Lung (tissue), 12 donors: ENCODE measurements around the gene NUBP2. TPM values are rescaled to one million over a fixed set of nuclear protein-coding genes. Genes with fewer than 3 reads are reported as not detected.

Experiments used
- ATAC-seq: fragments of 200-7000 bp; cut with Tn5 transposase; one replicate; pipeline ENCODE4 v1.9.1; 2020; ENCODE audit warnings: moderate number of reproducible peaks; ENCODE audit not compliant: insufficient read depth, low FRiP score
- DNase-seq, 3 donors: peaks; one replicate each; pipeline ENCODE4 v3.0.0-alpha.2; 2013 to 2017
- H3K27ac ChIP-seq, 2 donors: one replicate each; pipeline ENCODE4 v1.5.1; 2013; ENCODE audit warnings: mild to moderate bottlenecking in 2 of 2, moderate library complexity in 2 of 2, control low read depth in 1 of 2, inconsistent platforms in 1 of 2, low read depth in 1 of 2, low read length in 1 of 2
- H3K27me3 ChIP-seq, 3 donors: one replicate each; pipeline ENCODE4 v1.5.1; 2013; ENCODE audit warnings: low read length in 2 of 3; ENCODE audit not compliant: control insufficient read depth in 3 of 3, insufficient read depth in 3 of 3
- H3K36me3 ChIP-seq, 4 donors: one replicate each; pipeline ENCODE4 v1.5.1; 2013; ENCODE audit warnings: low read length in 4 of 4, mild to moderate bottlenecking in 1 of 4, moderate library complexity in 1 of 4; ENCODE audit not compliant: control insufficient read depth in 4 of 4, insufficient read depth in 4 of 4
- H3K4me1 ChIP-seq, 5 donors: one replicate each; pipeline ENCODE4 v1.5.1; 2013; ENCODE audit warnings: low read length in 5 of 5, mild to moderate bottlenecking in 2 of 5, moderate library complexity in 1 of 5; ENCODE audit not compliant: control insufficient read depth in 5 of 5, insufficient read depth in 5 of 5
- H3K4me3 ChIP-seq: one replicate; pipeline ENCODE4 v1.5.1; 2013; ENCODE audit warnings: mild to moderate bottlenecking, control low read depth, moderate library complexity
- H3K9ac ChIP-seq, 2 donors: one replicate each; pipeline ENCODE4 v1.5.1; 2013; ENCODE audit warnings: low read length in 2 of 2, control low read depth in 1 of 2; ENCODE audit not compliant: insufficient read depth in 1 of 2
- H3K9me3 ChIP-seq, 4 donors: one replicate each; pipeline ENCODE4 v1.5.1; 2013; ENCODE audit warnings: low read length in 3 of 4, mild to moderate bottlenecking in 1 of 4, moderate library complexity in 1 of 4; ENCODE audit not compliant: control insufficient read depth in 4 of 4, insufficient read depth in 3 of 4
- CTCF ChIP-seq: IDR thresholded peaks from 2 replicates; pipeline ENCODE4 v1.5.1; 2012; ENCODE audit warnings: mild to moderate bottlenecking; ENCODE audit errors: control extremely low read depth, extremely low read depth
- WGBS, 2 donors: extraction: QIAGEN DNeasy Blood & Tissue Kit; methylation state at CpG; one replicate each; pipeline ENCODE4 v1.1.7; 2013; 5-methylcytosine and 5-hydroxymethylcytosine counted together
- polyA plus RNA-seq, 2 donors: library from polyadenylated mRNA; stranded (reverse); fragments of 200-250 nt; gene quantifications; one replicate each; pipeline ENCODE4 v1.2.1, GENCODE V29; 2013
- total RNA-seq, 2 donors: library from RNA; depleted of rRNA in 1 of 2; stranded (reverse); fragments of >200 nt in 1 of 2; gene quantifications; one replicate each; pipeline ENCODE4 v1.2.1, GENCODE V29; 2014 to 2021
- donor health status: control.
- donor health status: control.
- donor health status: Bipolar disorder and iron deficiency.
- donor health status: healthy.
- donor health status: DM: yes; HTN: yes; CAD: no.

NUBP2 gene
- total and polyA plus RNA-seq, 4 donors, result 38.9 to 70.2 (median 65.6) TPM

DNA sequence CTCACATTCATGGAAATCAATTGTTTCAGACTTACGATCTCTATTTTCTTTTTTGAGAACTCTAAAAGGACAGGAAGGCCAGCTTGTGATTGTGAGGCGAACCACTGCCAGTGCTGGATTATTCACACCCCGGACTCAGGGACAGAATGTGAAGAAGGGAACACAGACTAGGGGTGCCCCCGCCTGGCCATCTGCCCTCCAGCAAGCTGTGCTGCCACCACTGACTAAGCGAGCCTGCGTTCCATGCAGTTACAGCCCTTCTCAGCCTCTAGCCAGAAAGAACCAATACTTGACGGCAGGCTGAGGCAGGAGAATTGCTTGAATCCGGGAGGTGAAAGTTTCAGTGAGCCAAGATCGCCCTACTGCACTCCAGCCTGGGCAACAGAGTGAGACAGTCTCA lies 41.1 kb downstream of the NUBP2 start:
- Histone ChIP-seq H3K9me3 (no peaks in the 10 kb centered on the region), H3K27ac (no peak overlapping the region), H3K4me3 (no peak overlapping the region), H3K36me3 (peaks cover 0 to 32% (median 9%) of the 10 kb centered on the region in 4 donors), H3K27me3 (no peaks in the 10 kb centered on the region), H3K9ac (no peak overlapping the region), H3K4me1 (peaks cover 5 to 20% (median 6%) of the 10 kb centered on the region in 5 donors)
- ATAC-seq (no peak), DNase-seq (peak; percentile 40 to 67 (median 49))
- TF ChIP-seq CTCF, result no peak
- 78 to 81% methylated on average over 9 of the region's 9 CpGs for WGBS, 2 donors

- H3K4me3 ChIP-seq, result peak overlapping the region; percentile 62
- no peak overlapping the region for H3K9ac ChIP-seq
- peaks cover 0 to 23% (median 7%) of the 10 kb centered on the region in 4 donors for H3K36me3 ChIP-seq
- H3K27ac ChIP-seq, result peak overlapping the region in 1 of 2 donors; percentile 86
- no peaks in the 10 kb centered on the region for H3K27me3 ChIP-seq
- TF ChIP-seq CTCF, result no peak
- H3K9me3 ChIP-seq, result no peaks in the 10 kb centered on the region
- 57 to 65% methylated on average over 15 of the region's 15 CpGs for WGBS, 2 donors
- DNase-seq (no peak), ATAC-seq (no peak)
- peaks cover 6 to 26% (median 10%) of the 10 kb centered on the region in 5 donors for H3K4me1 ChIP-seq
Measured at GRCh38 chr16:1825381-1825863, 42.7 kb downstream of the NUBP2 start.

- no peak for TF ChIP-seq CTCF
- H3K27me3 ChIP-seq, result no peaks in the 10 kb centered on the region
- H3K4me3 ChIP-seq, result peak overlapping the region; percentile 62
- no peak overlapping the region for H3K9ac ChIP-seq
- DNase-seq (no peak), ATAC-seq (peak; percentile 7)
- peaks cover 0 to 16% (median 6%) of the 10 kb centered on the region in 4 donors for H3K36me3 ChIP-seq
- 0 to 1% methylated on average over 74 to 96 of the region's 96 CpGs for WGBS, 2 donors
- H3K27ac ChIP-seq, result peak overlapping the region; percentile 86 to 91
- H3K4me1 ChIP-seq, result peaks cover 6 to 26% (median 10%) of the 10 kb centered on the region in 5 donors
- H3K9me3 ChIP-seq, result no peaks in the 10 kb centered on the region
Measured at GRCh38 chr16:1825864-1826690, 43.3 kb downstream of the NUBP2 start.
